HCT116 (cell line): Measurements from ENCODE around the gene KANK3. TPM values are rescaled to one million over a fixed set of nuclear protein-coding genes. Genes with fewer than 3 reads are reported as not detected.

Experiments
- ATAC-seq: fragments of 200-7000 bp; cut with Tn5 transposase; 2 replicates; pipeline ENCODE4 v1.9.1; 2020; ENCODE audit warnings: mild to moderate bottlenecking, moderate library complexity
- BruUV-seq: library from RNA; stranded (reverse); fragments of 400-500 nt; replicated peaks from 2 replicates; lab custom pipeline; 2021; lab: Mats Ljungman, UMichigan
- CTCF ChIA-PET: fragments of 300-600 bp; sonication (Branson Sonifier 250); formaldehyde crosslinking; loops from one replicate; lab custom pipeline; 2021; ENCODE audit warnings: antibody characterized with exemption; lab: Charles Lee
- POLR2A ChIA-PET: fragments of 300-600, 350-600 bp; sonication (Branson Sonifier 250); formaldehyde crosslinking; loops from one replicate; lab custom pipeline; 2021; ENCODE audit warnings: antibody characterized with exemption; lab: Charles Lee
- RAD21 ChIA-PET, 2 experiments: fragments of 300-600 bp; sonication (Branson Sonifier 250); formaldehyde crosslinking; loops; one replicate each; lab custom pipeline; 2023; ENCODE audit warnings: low total read pairs in 2 of 2; ENCODE audit not compliant: uncharacterized antibody in 2 of 2, unreplicated experiment in 2 of 2, low non-redundant PET in 1 of 2; lab: Charles Lee
- DNase-seq: peaks from one replicate; pipeline ENCODE4 v3.0.0-alpha.2; 2010; ENCODE audit warnings: low read depth, low spot score
- H2AFZ ChIP-seq: fragments of 200-600 bp; shearing (Covaris generic), sonication (generic); 2 replicates; pipeline ENCODE4 v1.6.1; 2017; ENCODE audit warnings: low read depth, mixed run types, mixed read lengths, antibody characterized with exemption, low read length; ENCODE audit not compliant: poor library complexity, severe bottlenecking
- H3K27ac ChIP-seq: 2 replicates; pipeline ENCODE4 v1.5.1; 2012; ENCODE audit warnings: low read depth, low read length
- H3K27me3 ChIP-seq: fragments of 200-600 bp; sonication (generic); 2 replicates; pipeline ENCODE4 v1.6.1; 2016; ENCODE audit warnings: mixed run types, low read length, mixed read lengths; ENCODE audit not compliant: insufficient read depth
- H3K36me3 ChIP-seq, 2 experiments: fragments of 200-500 bp in 1 of 2; fragments of 200-600 bp in 1 of 2; sonication (Bioruptor generic) in 1 of 2; sonication (generic) in 1 of 2; 2 replicates each; pipeline versions ENCODE4 v1.5.1 to v1.6.1; 2014 to 2016; ENCODE audit warnings: low read length in 2 of 2, inconsistent platforms in 1 of 2, mixed read lengths in 1 of 2, mixed run types in 1 of 2; ENCODE audit not compliant: insufficient read depth in 2 of 2, control insufficient read depth in 1 of 2
- H3K4me1 ChIP-seq, 2 experiments: fragments of 200-600 bp in 1 of 2; sonication (generic) in 1 of 2; 2 replicates each; pipeline versions ENCODE4 v1.5.1 to v1.6.1; 2012 to 2017; ENCODE audit warnings: low read length in 2 of 2, inconsistent platforms in 1 of 2, mild to moderate bottlenecking in 1 of 2, mixed read lengths in 1 of 2, mixed run types in 1 of 2, moderate library complexity in 1 of 2; ENCODE audit not compliant: insufficient read depth in 2 of 2, control insufficient read depth in 1 of 2
- H3K4me2 ChIP-seq: fragments of 200-600 bp; sonication (generic); 2 replicates; pipeline ENCODE4 v1.6.1; 2017; ENCODE audit warnings: mixed run types, low read length, mixed read lengths
- H3K4me3 ChIP-seq, 2 experiments: fragments of 200-600 bp in 1 of 2; sonication (generic) in 1 of 2; replicated peaks in 1 of 2; 2 replicates each; pipeline ENCODE4 v1.5.1; 2011 to 2016; ENCODE audit warnings: low read length in 2 of 2, control low read depth in 1 of 2, low read depth in 1 of 2, mild to moderate bottlenecking in 1 of 2, mixed read lengths in 1 of 2, mixed run types in 1 of 2
- H3K79me2 ChIP-seq: fragments of 200-600 bp; sonication (generic); 2 replicates; pipeline ENCODE4 v1.6.1; 2017; ENCODE audit warnings: mild to moderate bottlenecking, mixed run types, low read length, moderate library complexity, mixed read lengths; ENCODE audit not compliant: insufficient read depth
- H3K9ac ChIP-seq: fragments of 200-600 bp; sonication (generic); 2 replicates; pipeline ENCODE4 v1.6.1; 2016; ENCODE audit warnings: low read length, mixed read lengths
- H3K9me2 ChIP-seq: fragments of 200-600 bp; sonication (generic), shearing (Covaris generic); 2 replicates; pipeline ENCODE4 v1.6.1; 2017; ENCODE audit warnings: mixed run types, mild to moderate bottlenecking, moderate library complexity; ENCODE audit not compliant: insufficient read depth
- H3K9me3 ChIP-seq, 2 experiments: fragments of 200-500 bp in 1 of 2; fragments of 200-600 bp in 1 of 2; sonication (Bioruptor generic) in 1 of 2; sonication (generic) in 1 of 2; 2 replicates each; pipeline ENCODE4 v1.6.1; 2014 to 2017; ENCODE audit warnings: low read length in 2 of 2, mixed read lengths in 2 of 2, inconsistent platforms in 1 of 2, low read depth in 1 of 2, mild to moderate bottlenecking in 1 of 2, mixed run types in 1 of 2, moderate library complexity in 1 of 2; ENCODE audit not compliant: control insufficient read depth in 1 of 2, insufficient read depth in 1 of 2
- H4K20me1 ChIP-seq: fragments of 200-600 bp; sonication (generic), shearing (Covaris generic); 2 replicates; pipeline ENCODE4 v1.6.1; 2017; ENCODE audit warnings: mixed run types, mild to moderate bottlenecking, moderate library complexity; ENCODE audit not compliant: insufficient read depth
- ATF3 ChIP-seq: IDR thresholded peaks from 2 replicates; pipeline ENCODE4 v1.6.1; 2012
- CBX3 ChIP-seq: IDR thresholded peaks from 2 replicates; pipeline ENCODE4 v1.6.1; 2012; ENCODE audit warnings: low read depth
- CEBPB ChIP-seq: IDR thresholded peaks from 2 replicates; pipeline ENCODE4 v1.6.1; 2012; ENCODE audit warnings: low read depth
- CTCF ChIP-seq, 3 experiments: fragments of 200-600 bp in 1 of 3; sonication (generic) in 1 of 3; IDR thresholded peaks in 2 of 3; conservative IDR thresholded peaks in 1 of 3; 2 replicates each; pipeline ENCODE4 v1.5.1; 2012 to 2017; ENCODE audit warnings: low read depth in 2 of 3, low read length in 2 of 3, antibody characterized with exemption in 1 of 3, borderline replicate concordance in 1 of 3, control low read depth in 1 of 3, mild to moderate bottlenecking in 1 of 3, mixed read lengths in 1 of 3, mixed run types in 1 of 3, moderate library complexity in 1 of 3; ENCODE audit not compliant: insufficient read depth in 1 of 3
- EGR1 ChIP-seq: IDR thresholded peaks from 2 replicates; pipeline ENCODE4 v1.6.1; 2012; ENCODE audit warnings: low read depth
- ELF1 ChIP-seq: IDR thresholded peaks from 2 replicates; pipeline ENCODE4 v1.6.1; 2012; ENCODE audit warnings: low read depth, borderline replicate concordance
- EZH2phosphoT487 ChIP-seq: fragments of 200-600 bp; IDR thresholded peaks from 2 replicates; pipeline ENCODE4 v1.6.1; 2018; ENCODE audit warnings: antibody characterized with exemption, borderline replicate concordance
- JUND ChIP-seq: IDR thresholded peaks from 2 replicates; pipeline ENCODE4 v1.6.1; 2012
- MAX ChIP-seq: IDR thresholded peaks from 2 replicates; pipeline ENCODE4 v1.6.1; 2012
- POLR2AphosphoS5 ChIP-seq: IDR thresholded peaks from 2 replicates; pipeline ENCODE4 v1.6.1; 2011; ENCODE audit warnings: mild to moderate bottlenecking, low read depth, low read length, moderate library complexity
- SRF ChIP-seq: IDR thresholded peaks from 2 replicates; pipeline ENCODE4 v1.6.1; 2012; ENCODE audit warnings: low read depth
- TCF7L2 ChIP-seq: IDR thresholded peaks from 2 replicates; pipeline ENCODE4 v1.7.0; 2011; ENCODE audit warnings: borderline replicate concordance, inconsistent platforms; ENCODE audit not compliant: insufficient read depth, insufficient read length; ENCODE audit errors: extremely low read depth
- ZBTB33 ChIP-seq: IDR thresholded peaks from 2 replicates; pipeline ENCODE4 v1.6.1; 2011; ENCODE audit warnings: mild to moderate bottlenecking, low read length, moderate library complexity; ENCODE audit not compliant: insufficient replicate concordance; ENCODE audit errors: extremely low read depth
- ZFX ChIP-seq: fragments of 450-650 bp; IDR thresholded peaks from 2 replicates; pipeline ENCODE4 v1.6.1; 2017
- intact Hi-C: fragments of 100-400 bp; cut with micrococcal nuclease; formaldehyde crosslinking; loops from 2 replicates; pipeline ENCODE4 v1.10.0; 2022
- total RNA-seq: library from RNA; stranded (reverse); gene quantifications from one replicate; pipeline ENCODE4 v1.2.1, GENCODE V29; 2021; ENCODE audit not compliant: unreplicated experiment

KANK3 gene
- total RNA-seq, 1 experiment from 2014 or later: 21.7 TPM

- no peaks in the 10 kb centered on the region for H3K27me3 ChIP-seq
- intact Hi-C loops: no loop called here
- no peaks in the 10 kb centered on the region for H3K9me3 ChIP-seq
- no peak overlapping the region for H3K9ac ChIP-seq
- no peak overlapping the region for H3K4me3 ChIP-seq
- ATAC-seq: no peak
- RAD21 ChIA-PET: no interaction called here
- H3K9me2 ChIP-seq: no peaks in the 10 kb centered on the region
- H3K36me3 ChIP-seq: no peaks in the 10 kb centered on the region; a peak in 1 of 4 replicates
- TF ChIP-seq MAX (no peak), ZBTB33 (no peak), ELF1 (no peak), CTCF (IDR thresholded peaks at IDR 0.05 in 2 of 3, conservative IDR thresholded peaks at IDR 0.05 in 1 of 3; ENCODE audit: borderline replicate concordance in 1 of 3, insufficient read depth in 1 of 3, low read depth in 2 of 3, low read length in 2 of 3) (no peak), ZFX (no peak), TCF7L2 (no peak), EZH2phosphoT487 (no peak), CBX3 (no peak), EGR1 (no peak), CEBPB (no peak), SRF (no peak), POLR2AphosphoS5 (no peak), ATF3 (no peak), JUND (no peak)
- no peaks in the 10 kb centered on the region; the same call in 1 of the 2 replicates for H4K20me1 ChIP-seq
- H3K4me1 ChIP-seq: peaks cover 7 to 30% of the 10 kb centered on the region in 2 experiments; a peak in 3 of 4 replicates
- POLR2A ChIA-PET: interaction anchor here (2.6 kb wide), 1 partner anchor 21 kb away, joined by 20 read pairs; the partner anchor contains the start of gene MARCHF2
- peaks cover 56% of the 10 kb centered on the region for H3K79me2 ChIP-seq
- no TSS peak for BruUV-seq
- CTCF ChIA-PET: interaction anchor here (0.9 kb wide), 1 partner anchor 57 kb away, joined by 3 read pairs; no protein-coding TSS in a partner anchor
- no peak overlapping the region; the same call in 1 of the 2 replicates for H3K27ac ChIP-seq
- H3K4me2 ChIP-seq: peak overlapping the region; percentile 86; the same call in 1 of the 2 replicates
- H2AFZ ChIP-seq: no peak overlapping the region
- DNase-seq: no peak
Observed at GRCh38 chr19:8392017-8392591, 49.0 kb upstream of the KANK3 start.
